M059J (cell line): ENCODE results near the gene PCBP3. TPM values are rescaled to one million over a fixed set of nuclear protein-coding genes. Genes with fewer than 3 reads are reported as not detected.
A peak's percentile ranks its signal among the peaks of the same experiment; 100 is the strongest.
"Not testable (repeated sequence)": the region's sequence is repeated elsewhere in the genome, so short reads cannot be mapped to it uniquely, and the experiment has no call there.

ENCODE experiments used
- DNase-seq: peaks from one replicate; pipeline ENCODE4 v3.0.0-alpha.2; 2012; ENCODE audit warnings: low read depth
- total RNA-seq: library from RNA; depleted of rRNA; stranded (reverse); fragments of >200 nt; shearing (Covaris generic); gene quantifications from 2 replicates; pipeline ENCODE4 v1.2.3, GENCODE V29; 2014

The PCBP3 gene
- total RNA-seq, 1 experiment from 2014 or later = 0.10 TPM

DNA sequence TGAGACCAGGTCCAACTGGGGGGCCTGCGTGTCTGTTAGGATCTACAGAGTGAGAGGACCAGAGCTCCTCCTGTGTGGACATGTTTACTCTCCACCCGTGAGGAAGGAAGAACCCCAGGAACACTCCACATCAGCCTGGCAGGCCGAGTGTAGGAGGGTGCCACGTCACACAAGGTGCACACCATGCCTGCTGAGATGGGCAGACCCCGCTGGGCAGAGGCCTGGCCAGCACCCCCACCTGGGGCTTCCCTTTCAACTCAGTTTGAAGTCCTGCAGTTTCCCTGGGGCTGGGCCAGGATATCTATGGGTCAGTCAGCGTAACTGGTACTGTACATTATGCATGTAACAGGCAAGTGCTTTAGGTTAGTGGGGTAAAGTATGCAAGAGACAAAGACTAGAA is 30.1 kb upstream of the PCBP3 start:
- DNase-seq = no peak

DNA sequence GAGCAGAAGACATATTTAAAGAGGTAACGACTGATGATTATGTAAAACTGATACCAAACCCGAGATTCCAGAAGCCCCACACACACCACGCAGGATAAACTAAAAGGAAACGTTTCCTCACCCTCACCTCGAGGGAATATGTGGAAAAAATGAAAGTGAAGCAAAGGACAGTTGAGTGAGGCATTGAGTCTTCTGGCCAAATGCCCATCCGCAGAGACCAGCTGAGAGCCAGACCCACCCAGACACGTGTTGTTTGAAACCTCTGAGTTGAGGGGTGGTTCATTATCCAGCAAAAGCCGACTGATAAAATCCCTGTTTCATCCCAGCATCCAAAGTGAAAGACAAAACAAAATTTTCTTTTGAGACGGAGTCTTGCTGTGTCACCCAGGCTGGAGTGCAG is 29.6 kb upstream of the PCBP3 start:
- no peak for DNase-seq

DNA sequence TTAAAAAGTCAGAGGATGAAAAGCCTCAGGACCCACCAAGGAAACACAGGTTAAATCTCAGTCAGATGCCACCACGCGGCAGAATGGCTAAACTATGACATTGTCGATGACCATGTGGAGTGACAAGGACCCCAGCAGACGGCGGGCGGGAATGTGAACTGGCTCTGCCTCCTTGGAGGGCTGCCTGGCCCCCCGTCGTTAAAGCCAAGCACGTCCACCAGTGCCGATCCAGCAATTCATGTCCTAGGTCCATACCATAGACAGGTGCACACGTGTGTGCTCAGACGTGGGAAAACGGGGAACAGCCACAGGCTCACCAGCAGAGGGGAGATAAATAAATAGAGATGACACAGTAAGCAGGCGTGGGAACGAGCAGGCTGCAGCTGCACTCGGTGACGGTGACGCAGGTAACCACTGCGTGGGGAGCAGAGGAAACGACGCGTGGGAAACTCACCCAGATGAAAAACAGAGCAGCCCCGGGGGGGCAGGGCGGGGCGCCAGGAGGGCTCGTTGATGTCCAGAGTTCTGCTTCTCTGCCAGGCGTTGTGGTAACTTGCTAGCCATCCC is 28.3 kb upstream of the PCBP3 start:
- DNase-seq = no peak

DNA sequence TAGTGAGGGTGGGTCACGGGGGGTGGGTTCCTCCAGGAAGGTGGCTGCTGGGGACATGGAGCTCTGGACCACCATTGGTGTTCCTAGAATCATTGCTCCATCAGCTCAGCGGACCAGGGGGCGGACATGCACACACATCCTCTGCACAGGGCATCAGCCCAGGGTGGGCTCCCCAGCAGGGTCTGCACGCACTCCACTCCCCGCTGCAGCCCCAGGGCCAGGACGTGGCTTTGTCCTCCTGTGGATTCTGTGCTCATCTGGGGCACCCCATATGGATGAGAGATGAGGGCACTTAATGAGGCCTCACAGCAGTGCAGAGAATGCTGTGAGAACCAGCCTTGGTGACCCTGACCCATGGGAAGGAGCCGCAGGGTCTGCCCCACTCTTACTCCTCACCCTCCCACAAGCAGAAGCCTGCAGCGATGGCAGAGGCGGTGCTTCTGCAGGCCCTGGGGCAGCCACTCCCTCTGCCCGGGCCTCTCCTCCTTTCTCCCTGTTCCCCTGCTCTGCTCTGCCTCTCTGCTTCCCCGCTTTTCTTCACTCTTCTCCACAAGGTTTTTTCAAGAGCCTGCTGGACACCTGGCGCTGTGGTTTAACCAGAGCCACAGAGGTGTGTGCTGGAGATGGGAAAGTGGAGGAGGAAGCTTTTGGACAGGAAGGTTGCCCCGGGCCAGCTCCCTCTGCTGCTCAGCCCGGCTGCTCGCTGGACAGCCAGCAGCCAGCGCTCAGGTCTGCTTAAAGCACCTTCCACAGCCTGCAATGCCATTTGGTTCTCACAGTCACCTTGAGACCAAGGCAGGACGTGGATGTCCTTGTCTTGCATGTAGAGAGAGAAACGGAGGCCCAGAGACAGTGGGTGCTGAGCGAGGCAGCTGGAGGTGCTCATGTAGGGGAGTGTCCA is 26.3 kb upstream of the PCBP3 start:
- DNase-seq = no peak

DNA sequence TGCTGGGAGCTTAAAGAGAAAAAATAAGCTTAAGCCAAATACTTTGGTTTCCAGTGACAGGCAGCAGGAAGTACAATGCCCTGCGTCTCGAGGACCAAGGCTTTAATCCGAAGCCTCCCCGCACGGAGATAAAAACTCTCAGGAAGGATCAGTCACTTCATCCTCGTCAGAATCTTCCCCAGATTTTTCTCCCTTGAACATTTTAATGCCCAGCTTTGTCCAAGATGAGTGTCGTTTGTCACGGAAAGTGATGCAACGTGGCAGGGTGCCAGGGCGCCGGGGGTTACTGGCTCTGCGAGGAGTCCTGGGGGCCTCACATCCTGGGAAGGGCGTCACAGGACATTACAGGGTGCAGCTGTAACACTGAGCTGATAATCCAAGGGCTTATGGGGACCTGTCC is 25.2 kb upstream of the PCBP3 start:
- DNase-seq = peak; percentile 60

DNA sequence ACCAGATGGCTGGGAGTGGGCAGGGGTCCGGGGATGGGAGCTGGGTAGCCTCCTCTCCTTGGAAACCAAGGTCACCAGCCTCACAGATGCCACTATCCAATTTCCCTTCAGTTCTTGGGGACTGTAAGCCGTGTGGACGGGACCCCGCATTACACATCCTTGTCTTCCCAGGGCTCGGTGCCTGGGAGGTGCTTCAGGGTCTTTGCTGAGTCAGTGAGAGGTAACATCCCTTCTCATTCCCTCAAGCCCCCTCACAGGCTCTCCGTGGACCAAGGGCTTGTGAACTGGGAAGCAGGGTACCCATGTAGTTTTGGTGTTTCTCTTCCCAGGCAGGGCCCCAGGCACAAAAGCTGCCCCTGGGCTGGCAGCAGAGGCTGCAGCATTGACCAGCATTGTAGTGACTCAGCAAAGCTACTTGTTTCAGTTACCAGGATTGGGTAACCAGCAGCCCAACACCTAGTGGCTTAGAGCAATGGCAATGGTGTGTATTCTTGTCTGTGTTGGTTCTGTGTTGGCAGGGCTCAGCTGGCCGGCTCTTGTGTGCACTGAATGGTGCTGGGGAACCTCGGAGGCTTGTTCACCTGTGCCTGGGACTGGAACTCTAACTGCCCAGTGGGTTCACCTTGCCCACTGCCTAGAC is 24.6 kb upstream of the PCBP3 start:
- DNase-seq = peak; percentile 45

DNA sequence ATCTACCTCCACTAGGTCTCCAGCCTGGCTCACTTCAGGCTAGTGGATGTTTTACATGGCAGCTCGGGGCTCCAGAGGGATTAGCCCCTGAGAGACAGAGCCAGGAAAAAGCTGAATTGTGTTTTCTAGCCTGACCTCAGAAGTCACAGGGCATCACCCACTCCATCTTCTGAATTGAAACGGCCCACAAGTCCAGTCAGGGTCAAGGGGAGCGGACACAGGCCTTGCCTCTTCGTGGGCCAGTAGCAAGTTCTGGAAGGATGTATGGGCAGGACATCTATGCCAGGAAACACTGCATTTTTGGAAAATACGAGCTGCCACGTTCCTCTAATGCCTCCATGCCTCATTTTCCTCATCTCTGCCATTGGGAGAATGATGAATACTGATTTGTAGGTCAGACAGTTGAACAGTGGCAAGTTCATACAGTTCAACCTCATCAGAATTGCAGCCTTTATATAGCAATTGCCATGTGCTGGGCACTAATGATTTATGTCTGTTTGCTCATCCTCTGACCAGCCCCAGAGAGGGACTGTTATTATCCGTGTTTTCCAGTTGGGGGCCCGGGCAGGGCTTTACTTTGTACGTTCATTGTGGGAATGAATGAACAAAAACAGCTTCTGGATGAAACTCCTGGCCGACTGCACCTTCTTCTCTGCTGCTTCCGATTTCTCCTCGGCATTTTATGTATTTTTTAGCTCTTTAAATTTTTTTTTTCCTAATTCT is 23.2 kb upstream of the PCBP3 start:
- DNase-seq = no peak

DNA sequence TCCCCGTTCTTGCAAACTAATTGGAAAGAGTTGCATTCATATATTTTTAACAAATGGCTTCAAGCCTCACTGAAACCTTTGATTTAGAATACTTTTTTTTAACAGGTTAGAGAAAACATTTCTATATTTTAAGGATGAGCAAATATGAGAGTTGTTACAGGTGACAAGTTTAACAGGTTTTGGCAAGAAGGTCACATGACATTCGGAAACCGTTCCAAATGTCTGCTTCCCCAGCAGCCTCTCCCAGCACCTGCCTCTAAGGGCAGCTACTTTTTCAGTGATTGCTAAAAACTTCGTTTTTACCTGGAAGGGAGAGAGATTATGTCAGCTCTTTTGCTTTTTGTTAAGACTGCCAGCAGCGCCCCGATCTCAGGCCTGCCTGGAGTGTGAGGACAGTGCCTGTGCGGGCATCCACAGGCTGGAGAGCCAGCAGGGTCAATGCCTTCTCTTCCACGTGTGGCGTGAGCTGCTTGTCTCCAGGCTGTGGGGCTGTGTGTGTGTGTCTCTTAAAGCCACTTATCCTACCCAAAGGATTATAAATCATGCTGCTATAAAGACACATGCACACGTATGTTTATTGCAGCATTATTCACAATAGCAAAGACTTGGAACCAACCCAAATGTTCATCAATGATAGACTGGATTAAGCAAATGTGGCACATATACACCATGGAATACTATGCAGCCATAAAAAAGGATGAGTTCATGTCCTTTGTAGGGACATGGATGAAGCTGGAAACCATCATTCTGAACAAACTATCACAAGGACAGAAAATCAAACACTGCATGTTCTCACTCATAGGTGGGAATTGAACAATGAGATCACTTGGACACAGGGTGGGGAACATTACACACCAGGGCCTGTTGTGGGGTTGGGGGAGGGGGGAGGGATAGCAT is 21.8 kb upstream of the PCBP3 start:
- not testable (repeated sequence) for DNase-seq

DNA sequence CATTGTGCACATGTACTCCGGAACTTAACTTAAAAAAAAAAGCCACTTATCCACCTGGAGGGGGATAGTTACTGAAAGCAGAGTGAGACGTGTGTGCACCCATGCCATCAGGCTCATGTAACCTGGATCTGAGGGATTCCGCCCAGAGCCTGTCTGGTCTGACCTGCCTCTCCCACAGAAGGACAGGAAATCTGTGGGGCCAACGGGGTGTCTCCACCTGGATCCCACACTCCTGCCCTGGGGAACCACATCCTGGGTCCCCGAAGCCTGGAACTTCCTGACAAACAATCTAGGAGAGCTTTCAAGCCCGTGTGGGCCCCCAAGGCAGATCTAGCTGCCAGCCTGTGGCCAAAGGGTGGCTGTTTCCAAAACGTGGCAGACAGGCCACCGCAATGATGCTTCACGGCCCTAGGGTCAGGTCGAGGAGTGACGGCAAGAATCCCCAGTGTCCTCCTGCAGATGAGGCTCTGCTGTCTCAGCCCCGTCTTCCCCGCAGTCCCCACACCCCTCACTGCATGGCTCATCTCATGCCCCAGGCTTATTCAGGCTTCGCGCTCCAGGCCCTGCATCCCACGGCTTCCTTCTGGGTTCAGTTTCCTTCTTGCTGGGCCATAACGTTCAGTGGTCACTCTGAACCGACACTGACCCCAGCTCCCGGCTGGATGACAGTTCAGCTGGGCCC is 21.0 kb upstream of the PCBP3 start:
- DNase-seq = no peak

DNA sequence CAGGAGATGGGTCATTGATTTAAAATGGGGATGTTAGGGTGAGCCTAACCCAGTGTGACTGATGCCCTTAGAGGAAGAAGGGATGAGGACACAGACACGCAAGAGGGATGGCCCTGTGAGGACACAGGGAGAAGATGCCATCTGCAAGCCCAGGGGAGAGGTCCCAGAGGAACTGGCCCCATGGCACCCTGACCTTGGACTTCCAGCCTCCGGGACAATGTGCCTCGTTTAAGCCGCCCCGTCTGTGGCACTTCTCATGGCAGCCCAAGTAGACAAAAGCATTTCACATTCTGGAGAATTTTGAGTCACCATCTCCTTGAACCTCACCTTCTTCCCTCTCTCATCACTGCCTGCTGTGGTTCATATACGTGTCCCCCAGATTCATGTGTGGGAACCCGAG is 20.1 kb upstream of the PCBP3 start:
- DNase-seq = no peak

DNA sequence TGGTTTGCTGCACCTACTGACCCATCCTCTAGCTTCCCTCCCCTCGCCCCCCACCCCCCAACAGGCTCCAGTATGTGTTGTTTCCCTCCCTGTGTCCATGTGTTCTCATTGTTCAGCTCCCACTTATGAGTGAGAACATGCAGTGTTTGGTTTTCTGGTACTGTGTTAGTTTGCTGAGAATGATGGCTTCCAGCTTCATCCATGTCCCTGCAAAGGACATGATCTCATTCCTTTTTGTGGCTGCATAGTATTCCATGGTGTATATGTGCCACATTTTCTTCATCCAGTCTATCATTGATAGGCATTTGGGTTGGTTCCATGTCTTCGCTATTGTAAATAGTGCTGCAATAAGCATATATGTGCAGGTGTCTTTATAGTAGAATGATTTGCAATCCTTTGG is 17.4 kb upstream of the PCBP3 start:
- not testable (repeated sequence) for DNase-seq

DNA sequence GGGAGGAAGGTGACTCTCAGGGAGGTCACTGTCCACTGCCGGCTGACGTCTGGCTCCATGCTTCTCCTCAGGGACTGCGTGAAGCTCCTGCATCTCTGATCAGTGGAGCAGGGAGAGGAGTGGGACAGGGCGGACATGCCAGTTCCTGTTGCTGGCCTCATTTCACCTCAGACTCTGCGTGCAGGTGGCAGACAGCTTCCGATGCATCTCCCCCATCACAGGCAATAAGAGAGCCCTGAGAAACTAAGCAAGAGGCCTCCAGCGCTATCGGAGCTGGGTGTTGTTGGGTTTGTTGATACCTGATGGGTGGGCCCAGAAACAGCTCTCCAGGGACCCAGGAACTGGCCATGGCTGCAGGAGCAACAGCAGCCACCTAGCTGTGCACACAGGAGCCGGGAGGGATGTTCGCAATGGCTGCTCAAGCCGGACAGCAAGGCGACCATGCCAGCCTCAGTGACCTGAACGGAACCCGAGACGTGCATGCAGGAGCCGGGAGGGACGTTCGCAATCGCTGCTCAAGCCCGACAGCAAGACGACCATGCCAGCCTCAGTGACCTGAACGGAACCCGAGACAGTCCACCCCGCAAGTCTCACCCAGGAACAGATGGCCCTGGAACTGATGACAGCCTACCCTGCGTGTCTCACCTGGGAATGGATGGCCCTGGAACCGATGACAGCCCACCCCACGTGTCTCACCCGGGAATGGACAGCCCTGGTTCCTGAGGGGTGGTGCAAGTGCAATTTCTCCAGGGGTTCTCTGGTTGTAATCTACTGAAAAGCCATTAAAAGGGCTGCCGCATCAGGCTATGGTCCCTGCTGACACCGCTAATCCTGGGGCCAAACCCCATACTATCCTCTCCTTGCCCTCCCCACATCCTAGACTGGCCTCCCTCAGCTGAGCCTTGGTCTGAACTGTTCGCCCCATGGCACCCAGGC is 14.2 kb upstream of the PCBP3 start:
- no peak for DNase-seq

DNA sequence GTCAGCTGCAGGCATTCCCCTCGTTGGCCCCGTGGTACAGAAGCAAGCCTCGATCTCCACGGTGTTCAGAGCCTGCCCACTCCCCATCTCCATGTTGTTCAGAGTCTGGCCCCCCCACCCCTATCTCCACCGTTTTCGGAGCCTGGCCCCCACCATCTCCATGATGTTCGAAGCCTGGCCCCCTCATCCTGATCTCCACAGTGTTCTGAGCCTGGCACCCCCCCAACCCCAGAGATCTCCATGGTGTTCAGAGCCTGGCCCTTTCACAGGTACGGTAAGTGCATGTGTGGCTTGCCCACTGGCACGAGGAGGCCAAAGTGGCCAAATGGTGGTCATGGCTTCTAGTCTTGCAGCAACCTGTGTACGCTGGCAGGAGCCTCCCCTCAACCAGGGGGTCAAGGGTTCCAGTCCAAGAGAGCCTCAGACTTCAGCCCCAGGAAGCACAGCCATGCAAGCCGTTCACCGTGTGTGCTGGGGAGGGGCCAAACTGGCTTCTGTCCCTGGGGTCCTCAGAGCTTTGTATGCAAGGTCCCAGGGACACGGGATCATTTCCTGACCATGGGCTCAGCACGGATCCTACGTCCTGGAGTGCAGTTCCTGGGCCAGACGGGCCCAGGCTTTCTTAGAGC is 13.3 kb upstream of the PCBP3 start:
- DNase-seq = no peak

DNA sequence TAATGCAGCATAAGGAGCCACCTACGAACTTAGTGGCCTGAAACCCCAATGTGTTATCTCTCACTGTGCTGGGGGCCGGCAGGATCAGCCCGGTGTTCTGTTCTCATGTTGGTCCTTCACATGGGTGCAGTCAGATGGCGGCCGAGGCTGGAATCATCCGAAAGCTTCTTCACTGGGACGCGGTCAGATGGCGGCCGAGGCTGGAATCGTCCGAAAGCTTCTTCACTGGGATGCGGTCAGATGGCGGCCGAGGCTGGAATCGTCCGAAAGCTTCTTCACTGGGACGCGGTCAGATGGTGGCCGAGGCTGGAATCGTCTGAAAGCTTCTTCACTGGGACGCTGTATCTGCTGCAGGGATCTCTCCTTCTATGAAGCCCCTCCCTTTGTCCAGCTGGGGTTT is 12.6 kb upstream of the PCBP3 start:
- no peak for DNase-seq

DNA sequence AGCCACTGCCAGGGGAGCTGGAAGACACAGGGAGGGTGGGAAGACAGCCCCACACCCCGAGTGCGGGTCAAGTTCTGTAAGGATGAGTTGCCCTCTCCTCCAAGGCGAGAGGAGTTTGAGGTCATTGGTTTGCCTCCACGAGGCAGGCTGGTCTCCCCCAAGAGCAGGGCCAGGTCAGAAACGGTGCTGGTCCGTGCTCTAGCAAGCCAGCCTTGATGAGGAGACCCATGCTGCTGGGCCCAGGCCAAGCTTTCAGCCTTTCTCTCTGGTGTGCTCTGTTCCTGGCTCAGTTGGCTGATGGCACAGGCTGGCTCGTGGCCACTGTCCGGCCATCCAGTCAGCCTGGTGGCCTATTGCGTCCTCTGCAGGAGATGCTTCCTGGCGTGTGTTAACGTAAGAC is 12.0 kb upstream of the PCBP3 start:
- DNase-seq = no peak

DNA sequence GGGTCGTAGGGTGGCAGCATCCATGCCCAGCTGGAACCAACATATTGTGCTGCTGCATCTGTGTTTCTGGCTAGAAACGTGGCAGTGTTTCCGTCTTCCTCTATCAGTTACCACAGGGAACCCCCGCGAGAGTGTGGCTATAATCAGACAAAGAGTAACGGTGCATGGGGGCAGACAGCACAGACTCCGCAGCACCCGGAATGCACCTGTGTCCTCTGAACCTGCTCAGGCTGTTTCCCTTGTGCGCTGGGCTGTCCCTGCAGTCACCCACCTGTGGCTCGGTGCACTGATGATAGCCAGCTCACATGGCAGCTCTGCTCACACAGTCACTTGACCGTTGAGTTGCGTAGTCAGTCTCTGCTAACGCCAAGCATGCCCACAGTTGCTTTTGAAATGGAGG is 11.4 kb upstream of the PCBP3 start:
- no peak for DNase-seq

DNA sequence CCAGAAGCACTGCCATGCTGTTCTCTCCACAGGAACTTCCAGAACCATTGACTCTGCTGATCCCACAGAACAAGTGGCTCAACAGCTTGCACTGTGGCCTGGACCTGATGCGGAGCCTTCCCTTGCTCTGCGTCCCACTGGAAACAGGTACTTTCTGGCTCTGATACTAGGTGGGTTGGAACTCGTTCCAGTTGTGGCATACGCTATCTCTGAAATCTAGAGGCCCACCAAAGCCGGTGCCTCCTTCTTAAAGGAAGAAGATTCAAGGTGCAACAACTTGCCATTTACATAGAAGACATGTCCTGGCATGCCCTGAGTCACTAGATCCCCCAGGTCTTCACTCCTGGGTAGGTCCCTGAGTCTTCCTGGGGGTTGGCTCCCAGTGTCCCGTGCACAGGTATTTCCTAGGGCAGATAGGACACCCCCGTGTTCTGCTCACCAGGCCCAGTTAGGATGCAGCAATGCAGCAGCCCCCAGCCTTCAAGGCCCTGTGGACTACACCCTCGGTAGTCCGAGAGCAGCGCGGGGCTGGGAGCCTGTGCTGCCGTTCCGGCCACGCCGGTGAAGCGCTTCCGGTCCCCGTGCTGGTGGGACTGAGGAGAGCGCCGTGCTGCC is 10.8 kb upstream of the PCBP3 start:
- no peak for DNase-seq

DNA sequence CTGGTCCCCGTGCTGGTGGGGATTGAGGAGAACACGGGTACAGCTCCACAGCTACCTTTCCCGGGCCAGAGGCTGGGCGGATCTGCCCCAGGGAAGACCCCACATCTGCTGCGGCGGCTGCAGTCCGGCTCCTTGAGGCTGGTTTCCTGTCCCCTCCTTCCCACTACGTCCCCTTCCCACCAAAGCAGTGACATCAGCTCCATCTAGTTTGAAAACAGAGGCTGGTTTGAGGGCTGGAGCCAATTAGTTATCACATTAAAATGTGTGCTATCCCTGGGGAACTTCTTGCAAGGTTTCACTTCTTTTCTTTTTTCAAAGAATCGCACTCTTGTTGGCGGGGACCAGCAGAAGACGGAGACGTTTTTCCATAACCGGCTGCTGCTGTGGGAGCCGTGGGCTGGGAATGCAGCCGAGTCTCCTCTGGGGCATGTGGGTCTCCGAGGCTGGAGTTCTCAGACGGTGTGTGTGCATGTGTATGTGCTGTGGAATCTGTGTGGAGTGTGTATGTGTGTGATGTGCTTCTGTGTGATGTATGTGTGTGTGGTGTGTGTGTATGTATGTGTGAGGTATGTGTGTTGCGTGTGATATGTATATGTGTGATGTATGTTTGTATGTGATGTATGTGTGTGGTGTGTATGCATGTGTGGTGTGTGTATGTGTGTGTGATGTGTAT is 8.9 kb upstream of the PCBP3 start:
- DNase-seq = no peak
